ENCODE measurements around the gene NPHP1.
"Not testable (repeated sequence)": the region's sequence is repeated elsewhere in the genome, so short reads cannot be mapped to it uniquely, and the experiment has no call there.

NPHP1 gene

DNA sequence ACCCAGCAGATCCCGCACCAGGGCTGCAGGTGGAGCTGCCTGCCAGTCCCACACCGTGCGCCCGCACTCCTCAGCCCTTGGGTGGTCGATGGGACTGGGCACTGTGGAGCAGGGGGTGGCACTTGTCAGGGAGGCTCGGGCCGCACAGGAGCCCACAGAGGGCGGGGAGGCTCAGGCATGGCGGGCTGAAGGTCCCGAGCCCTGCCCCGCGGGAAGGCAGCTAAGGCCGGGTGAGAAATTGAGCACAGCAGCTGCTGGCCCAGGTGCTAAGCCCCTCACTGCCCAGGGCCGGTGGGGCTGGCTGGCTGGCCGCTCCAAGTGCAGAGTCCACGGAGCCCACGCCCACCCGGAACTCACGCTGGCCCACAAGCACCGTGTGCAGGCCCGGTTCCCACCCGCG lies 14.6 kb downstream of the NPHP1 start:
- not testable (repeated sequence) for DNase-seq

GRCh38 chr2:110182449-110182848 lies 22.4 kb downstream of the NPHP1 start:
- DNase-seq: no peak

GRCh38 chr2:110180036-110180435 lies 24.8 kb downstream of the NPHP1 start:
- no peak for DNase-seq

GRCh38 chr2:110173523-110173922 lies 31.3 kb downstream of the NPHP1 start:
- DNase-seq: peak; percentile 7

- DNase-seq: no peak
Observed at GRCh38 chr2:110172506-110172905, 32.3 kb downstream of the NPHP1 start.

GRCh38 chr2:110170102-110170501 lies 34.7 kb downstream of the NPHP1 start:
- DNase-seq: no peak

DNA sequence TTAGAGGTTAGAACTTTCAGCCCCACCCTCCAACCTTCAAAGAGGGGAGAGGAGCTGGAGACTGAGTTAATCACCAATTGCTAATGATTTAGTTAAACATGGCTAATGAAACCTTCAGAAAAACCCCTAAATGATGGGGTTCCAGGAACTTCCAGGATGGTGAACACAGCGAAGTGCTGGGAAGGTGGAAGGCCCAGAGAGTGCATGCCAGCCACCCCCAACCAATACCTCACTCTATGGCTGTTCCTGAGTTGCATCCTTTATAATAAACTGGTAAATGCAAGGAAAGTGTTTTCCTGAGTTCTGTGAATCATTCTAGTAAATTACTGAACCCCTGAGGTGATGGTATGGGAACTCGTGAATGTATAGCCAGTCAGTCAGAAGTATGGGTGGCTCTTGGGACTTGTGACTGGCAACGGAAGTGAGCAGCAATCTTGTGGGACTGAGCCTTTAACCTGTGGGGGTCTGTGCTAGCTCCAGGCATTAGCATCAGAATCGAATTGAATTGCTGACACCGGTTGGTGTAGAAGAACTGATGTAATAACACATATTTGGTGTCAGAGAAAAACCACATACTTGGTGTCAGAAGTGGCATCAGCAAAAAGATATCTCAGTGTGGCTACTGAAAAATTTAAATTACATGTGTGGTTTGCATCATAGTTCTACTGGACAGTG lies 37.4 kb downstream of the NPHP1 start:
- DNase-seq: no peak

GRCh38 chr2:110166266-110166665 lies 38.5 kb downstream of the NPHP1 start:
- DNase-seq: no peak

- peak; percentile 66 for DNase-seq
Observed at GRCh38 chr2:110157153-110157793, 47.5 kb downstream of the NPHP1 start.

DNA sequence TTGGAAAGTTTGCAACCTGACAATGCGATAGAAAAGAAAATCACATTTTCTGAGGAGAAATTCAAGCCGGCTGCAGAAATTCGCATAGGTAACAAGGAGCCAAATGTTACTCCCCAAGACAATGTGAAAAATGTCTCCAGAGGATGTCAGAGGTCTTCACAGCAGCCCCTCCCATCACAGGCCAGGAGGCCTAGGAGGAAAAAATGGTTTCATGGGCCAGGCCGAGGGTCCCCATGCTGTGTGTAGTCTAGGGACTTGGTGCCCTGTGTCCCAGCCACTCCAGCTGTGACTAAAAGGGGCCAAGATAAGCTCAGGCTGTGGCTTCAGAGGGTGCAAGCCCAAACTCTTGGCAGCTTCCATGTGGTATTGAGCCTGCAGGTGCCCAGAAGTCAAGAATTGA lies 50.0 kb downstream of the NPHP1 start:
- DNase-seq: not testable (repeated sequence)

- not testable (repeated sequence) for DNase-seq
Observed at GRCh38 chr2:110154188-110154587, 50.6 kb downstream of the NPHP1 start.

- no peak for DNase-seq
Observed at GRCh38 chr2:110153416-110153815, 51.4 kb downstream of the NPHP1 start.

DNA sequence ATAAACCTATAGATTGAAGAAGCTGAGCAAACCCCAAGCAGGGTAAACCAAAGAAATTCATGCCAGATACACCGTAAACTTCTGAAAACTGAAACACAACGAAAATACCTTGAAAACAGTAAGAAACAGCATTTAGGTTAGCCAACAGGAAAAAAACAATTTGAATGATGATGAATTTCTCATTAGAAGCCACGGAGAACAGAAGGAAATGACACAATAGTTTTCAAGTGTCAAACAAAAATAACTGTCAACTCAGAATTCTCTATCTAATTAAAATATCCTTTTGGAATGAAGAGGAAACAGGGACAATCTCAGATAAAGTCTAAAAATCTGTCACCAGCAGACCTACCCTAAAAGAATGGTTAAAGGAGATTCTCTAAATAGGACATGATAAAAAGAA lies 51.9 kb downstream of the NPHP1 start:
- DNase-seq: no peak

GRCh38 chr2:110149330-110150220 lies 55.2 kb downstream of the NPHP1 start:
- no peak for DNase-seq

GRCh38 chr2:110146945-110147332 lies 57.9 kb downstream of the NPHP1 start:
- DNase-seq: no peak

DNA sequence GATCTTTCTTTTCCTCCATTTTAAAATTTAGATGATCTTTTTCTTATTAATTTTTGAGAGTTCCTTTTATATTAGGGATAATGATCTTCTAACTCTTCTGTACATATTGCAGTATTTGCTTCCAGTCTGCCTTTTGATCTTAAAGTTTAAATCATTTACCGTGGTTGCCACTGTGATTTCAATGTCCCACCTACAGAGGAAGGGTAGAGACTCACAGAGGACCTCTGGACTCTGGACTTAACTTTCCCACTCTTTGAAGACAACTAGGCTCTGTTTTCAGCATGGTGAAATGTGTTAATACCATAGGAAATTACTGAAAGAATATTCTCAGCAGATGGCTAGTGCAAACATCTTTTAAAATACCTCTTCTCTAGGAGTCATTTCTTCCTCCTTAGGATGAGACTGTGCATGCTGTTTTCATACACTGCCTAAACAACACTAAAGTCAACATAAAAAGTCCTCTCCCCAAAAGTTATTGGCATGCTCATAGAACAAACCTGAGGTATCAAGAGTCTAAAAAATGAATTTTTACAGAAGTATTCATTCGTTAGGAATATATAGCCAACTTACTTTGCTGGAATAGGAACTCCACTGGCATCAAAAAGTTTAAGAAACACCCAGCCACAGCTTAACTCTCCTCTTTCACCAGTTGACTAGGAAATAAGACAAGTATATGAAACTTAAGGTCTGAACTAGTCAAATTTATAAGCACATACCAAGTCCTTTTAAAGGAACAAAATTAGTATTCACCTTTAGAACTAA lies 58.4 kb downstream of the NPHP1 start:
- no peak for DNase-seq

GRCh38 chr2:110143982-110144381 lies 60.8 kb downstream of the NPHP1 start:
- DNase-seq: no peak

GRCh38 chr2:110140401-110140800 lies 64.4 kb downstream of the NPHP1 start:
- no peak for DNase-seq

- no peak for DNase-seq
Observed at GRCh38 chr2:110134025-110134424, 70.8 kb downstream of the NPHP1 start.

DNA sequence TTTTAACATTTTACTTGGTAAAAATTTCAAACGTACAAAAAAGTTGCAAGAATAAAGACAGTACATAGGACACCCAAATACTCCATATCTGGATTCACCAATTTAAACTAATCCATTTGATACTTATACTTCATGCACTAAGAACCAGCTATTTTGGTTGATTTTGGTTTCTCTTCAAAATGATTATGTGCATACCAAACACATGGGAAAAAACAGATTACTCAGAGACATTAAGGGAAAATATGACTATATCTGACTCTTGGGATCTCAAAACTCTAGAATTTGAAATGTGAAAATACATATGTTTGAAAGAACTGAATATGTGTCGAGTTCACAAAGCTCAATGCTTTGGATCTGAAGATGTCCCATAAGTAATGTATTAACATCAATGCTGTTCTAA lies 73.6 kb downstream of the NPHP1 start:
- DNase-seq: no peak

DNA sequence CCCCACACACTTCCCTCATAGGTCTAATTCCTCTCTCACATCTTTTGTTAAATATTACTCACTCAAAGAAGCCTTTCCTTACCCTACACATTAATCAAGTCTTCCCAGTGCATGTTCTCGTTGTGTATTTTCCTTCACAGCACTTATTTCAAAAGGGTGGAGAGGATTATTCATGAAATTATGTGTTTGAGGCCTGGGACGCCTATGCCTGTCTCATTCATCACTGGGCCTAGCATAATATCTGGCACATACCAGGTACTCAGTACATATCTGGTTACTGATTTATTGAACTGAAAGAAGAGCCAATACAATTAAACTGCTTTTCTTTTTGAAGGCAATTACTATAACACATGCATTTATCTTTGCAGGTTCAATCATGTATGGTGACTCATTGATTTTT lies 74.1 kb downstream of the NPHP1 start:
- no peak for DNase-seq

DNA sequence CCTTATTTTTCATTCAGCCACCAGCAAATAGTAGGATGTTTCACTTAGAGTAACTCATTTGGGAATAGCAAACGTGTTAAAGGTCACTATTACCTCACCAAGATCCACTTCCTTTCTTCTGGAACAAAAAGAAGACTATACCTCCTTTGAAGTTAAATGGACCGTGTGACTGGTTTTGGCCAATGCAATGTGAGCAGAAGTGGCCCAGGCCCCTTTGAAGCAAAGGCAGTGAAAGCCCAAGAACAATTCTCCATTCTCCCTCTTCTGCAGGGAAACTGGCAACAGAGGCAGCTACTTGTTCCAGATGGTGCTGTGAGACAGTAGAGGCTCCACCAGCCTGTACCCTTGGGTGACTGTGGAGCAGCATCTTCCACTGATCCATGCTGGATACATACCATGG lies 77.9 kb downstream of the NPHP1 start:
- peak; percentile 31 for DNase-seq

All from NCI-H510A treated with DMSO at 0.1 percent for 48 hours (cell line).